GM23338 (cell line): ENCODE data around the gene SAPCD1. TPM values are rescaled to one million over a fixed set of nuclear protein-coding genes. Genes with fewer than 3 reads are reported as not detected.

Experiments
- ATAC-seq: fragments of 200-7000 bp; cut with Tn5 transposase; 3 replicates; pipeline ENCODE4 v1.9.1; 2020
- DNase-seq: peaks from one replicate; pipeline ENCODE4 v3.0.0-alpha.2; 2015; ENCODE audit warnings: low spot score
- H2AFZ ChIP-seq: fragments of 200-600 bp; sonication (generic); 2 replicates; pipeline ENCODE4 v1.8.0; 2016; ENCODE audit warnings: antibody characterized with exemption, mild to moderate bottlenecking, moderate library complexity
- H3F3A ChIP-seq: fragments of 200-600 bp; sonication (generic); replicated peaks from 2 replicates; pipeline ENCODE4 v1.8.0; 2017; ENCODE audit warnings: antibody characterized with exemption, mixed run types, low read depth
- H3K27ac ChIP-seq: fragments of 200-600 bp; sonication (generic); 2 replicates; pipeline ENCODE4 v1.6.1; 2016; ENCODE audit warnings: low read depth
- H3K27me3 ChIP-seq: fragments of 200-600 bp; sonication (generic); 2 replicates; pipeline ENCODE4 v1.8.0; 2016; ENCODE audit warnings: mild to moderate bottlenecking, mixed run types, moderate library complexity; ENCODE audit not compliant: insufficient read depth
- H3K36me3 ChIP-seq: fragments of 200-600 bp; sonication (generic); 2 replicates; pipeline ENCODE4 v1.8.0; 2016; ENCODE audit warnings: mild to moderate bottlenecking; ENCODE audit not compliant: insufficient read depth
- H3K4me1 ChIP-seq: fragments of 200-600 bp; sonication (generic); 2 replicates; pipeline ENCODE4 v1.8.0; 2016; ENCODE audit warnings: mild to moderate bottlenecking, moderate library complexity; ENCODE audit not compliant: insufficient read depth
- H3K4me2 ChIP-seq: fragments of 200-600 bp; sonication (generic); 2 replicates; pipeline ENCODE4 v1.7.1; 2017; ENCODE audit warnings: mixed run types
- H3K4me3 ChIP-seq: fragments of 200-600 bp; sonication (generic); 2 replicates; pipeline ENCODE4 v1.6.1; 2016; ENCODE audit warnings: mixed run types
- H3K79me2 ChIP-seq: fragments of 200-600 bp; sonication (generic); replicated peaks from 2 replicates; pipeline ENCODE4 v1.8.0; 2017; ENCODE audit warnings: mild to moderate bottlenecking; ENCODE audit not compliant: insufficient read depth
- H3K9me2 ChIP-seq: fragments of 200-600 bp; sonication (generic); 2 replicates; pipeline ENCODE4 v1.8.0; 2017; ENCODE audit not compliant: insufficient read depth
- H4K20me1 ChIP-seq: fragments of 200-600 bp; sonication (generic); replicated peaks from 2 replicates; pipeline ENCODE4 v1.8.0; 2017; ENCODE audit warnings: mild to moderate bottlenecking; ENCODE audit not compliant: insufficient read depth
- H3K27ac Mint-ChIP-seq: 2 replicates; pipeline ENCODE4 v1.8.0; 2020; ENCODE audit warnings: inconsistent platforms, mild to moderate bottlenecking, moderate library complexity, mixed read lengths
- H3K27me3 Mint-ChIP-seq: 3 replicates; pipeline ENCODE4 v1.8.0; 2022; ENCODE audit warnings: low read depth, mild to moderate bottlenecking, moderate library complexity, mixed read lengths, inconsistent platforms; ENCODE audit not compliant: insufficient read depth, poor library complexity
- H3K36me3 Mint-ChIP-seq: 3 replicates; pipeline ENCODE4 v1.8.0; 2021; ENCODE audit warnings: low read depth, mild to moderate bottlenecking, inconsistent platforms, moderate library complexity, mixed read lengths
- H3K4me1 Mint-ChIP-seq: 3 replicates; pipeline ENCODE4 v1.8.0; 2020; ENCODE audit warnings: mild to moderate bottlenecking, inconsistent platforms, mixed read lengths
- H3K4me3 Mint-ChIP-seq: 3 replicates; pipeline ENCODE4 v1.8.0; 2021; ENCODE audit warnings: moderate library complexity, mild to moderate bottlenecking, inconsistent platforms, mixed read lengths
- H3K9me3 Mint-ChIP-seq: 3 replicates; pipeline ENCODE4 v1.8.0; 2020; ENCODE audit warnings: moderate library complexity, mild to moderate bottlenecking, inconsistent platforms, mixed read lengths
- CREB1 ChIP-seq: fragments of 250-450 bp; sonication (Bioruptor Pico); IDR thresholded peaks from 2 replicates; pipeline ENCODE4 v1.5.0; 2020; ENCODE audit warnings: low read depth, mild to moderate bottlenecking, moderate library complexity
- CTCF ChIP-seq, 2 experiments: fragments of 200-600 bp in 1 of 2; sonication (generic) in 1 of 2; conservative IDR thresholded peaks; 2 replicates each; pipeline versions ENCODE4 v1.5.1 to v1.6.1; 2016 to 2017; ENCODE audit warnings: antibody characterized with exemption in 2 of 2, low read depth in 2 of 2, mild to moderate bottlenecking in 2 of 2, moderate library complexity in 1 of 2
- ETS1 ChIP-seq: IDR thresholded peaks from 2 replicates; pipeline ENCODE4 v1.6.1; 2016; ENCODE audit warnings: antibody characterized with exemption
- EZH2 ChIP-seq: fragments of 200-600 bp; sonication (generic); IDR thresholded peaks from one replicate; pipeline ENCODE4 v1.8.0; 2017; ENCODE audit warnings: antibody characterized with exemption, mild to moderate bottlenecking, low read depth; ENCODE audit not compliant: unreplicated experiment
- EZH2phosphoT487 ChIP-seq: fragments of 200-600 bp; sonication (generic); IDR thresholded peaks from one replicate; pipeline ENCODE4 v1.8.1; 2018; ENCODE audit warnings: antibody characterized with exemption; ENCODE audit not compliant: unreplicated experiment
- JUNB ChIP-seq: IDR thresholded peaks from one replicate; pipeline ENCODE4 v1.6.1; 2016; ENCODE audit warnings: antibody characterized with exemption; ENCODE audit not compliant: unreplicated experiment
- POLR2AphosphoS5 ChIP-seq: IDR thresholded peaks from 2 replicates; pipeline ENCODE4 v1.6.1; 2016; ENCODE audit warnings: antibody characterized with exemption, low read depth
- REST ChIP-seq: IDR thresholded peaks from one replicate; pipeline ENCODE4 v1.6.1; 2018; ENCODE audit warnings: antibody characterized with exemption; ENCODE audit not compliant: unreplicated experiment
- STAT1 ChIP-seq: IDR thresholded peaks from one replicate; pipeline ENCODE4 v1.6.1; 2016; ENCODE audit warnings: antibody characterized with exemption; ENCODE audit not compliant: unreplicated experiment
- ZNF462 ChIP-seq: fragments of 250-450 bp; sonication (Bioruptor Pico); IDR thresholded peaks from 2 replicates; pipeline ENCODE4 v1.5.0; 2020; ENCODE audit warnings: mild to moderate bottlenecking, moderate library complexity
- polyA plus RNA-seq: library from polyadenylated mRNA; unstranded; fragments of >200 nt; fragmentation: Nextera tagmentation; extraction: Ambion mirVana; gene quantifications from 2 replicates; pipeline ENCODE4 v1.2.1, GENCODE V29; 2016
- total RNA-seq: library from RNA; depleted of rRNA; stranded (reverse); fragments of >200 nt; shearing (Covaris generic); gene quantifications from 2 replicates; pipeline ENCODE4 v1.2.3, GENCODE V29; 2014

Gene SAPCD1
- total and polyA plus RNA-seq, 2 experiments from 2014 or later = 3.9 to 5.0 TPM

- TF ChIP-seq ZNF462 (no peak), ETS1 (no peak)
Measured at GRCh38 chr6:31713991-31714684, 48.3 kb upstream of the SAPCD1 start (continued).

- H4K20me1 ChIP-seq = no peaks in the 10 kb centered on the region
- H3K4me3 Mint-ChIP-seq = no peak within 1 kb of the TSS
- no peaks in the 10 kb centered on the region for H3K9me3 Mint-ChIP-seq
- no peaks in the 10 kb centered on the region for H3F3A ChIP-seq
- H2AFZ ChIP-seq = peak within 1 kb of the TSS; percentile 100
- no peaks in the 10 kb centered on the region for H3K27me3 ChIP-seq
- H3K9me2 ChIP-seq = no peaks in the 10 kb centered on the region
- peaks cover 34% of the 10 kb centered on the region for H3K4me1 ChIP-seq
- H3K4me2 ChIP-seq = peak within 1 kb of the TSS; percentile 71
- peaks cover 45% of the 10 kb centered on the region for H3K4me1 Mint-ChIP-seq
- no peaks in the 10 kb centered on the region for H3K36me3 ChIP-seq
- peaks cover 16% of the 10 kb centered on the region for H3K27me3 Mint-ChIP-seq
- H3K79me2 ChIP-seq = no peaks in the 10 kb centered on the region
- peak; percentile 24 for DNase-seq
- H3K27ac ChIP-seq = no peak within 1 kb of the TSS; the same call in 1 of the 2 replicates
- H3K27ac Mint-ChIP-seq = peak within 1 kb of the TSS; percentile 69
- H3K36me3 Mint-ChIP-seq = no peaks in the 10 kb centered on the region; the same call in 2 of the 3 replicates
- ATAC-seq = no peak
- H3K4me3 ChIP-seq = no peak within 1 kb of the TSS
- TF ChIP-seq REST (no peak), EZH2 (no peak), CREB1 (no peak), CTCF (conservative IDR thresholded peaks at IDR 0.05; ENCODE audit: low read depth in 2 of 2) (no peak), JUNB (no peak), POLR2AphosphoS5 (no peak), EZH2phosphoT487 (no peak), STAT1 (no peak)
Measured at GRCh38 chr6:31715022-31715958, 47.2 kb upstream of the SAPCD1 start, which contains the start of gene LY6G6D. LY6G6D (plus strand) TSS chr6:31715348; CDS start chr6:31715356, 8 bp downstream.
